OCI-LY7 (cell line): ENCODE measurements around the gene MSANTD2. TPM values are rescaled to one million over a fixed set of nuclear protein-coding genes. Genes with fewer than 3 reads are reported as not detected.
A peak's percentile ranks its signal among the peaks of the same experiment; 100 is the strongest.

Source experiments
- Bru-seq: library from RNA; stranded (reverse); fragments of 400-500 nt; gene quantifications from one replicate; lab custom pipeline; 2021; lab: Mats Ljungman, UMichigan
- BruChase-seq, 2 experiments: library from RNA; stranded (reverse); fragments of 400-500 nt; gene quantifications; one replicate each; lab custom pipeline; 2021; lab: Mats Ljungman, UMichigan
- BruUV-seq: library from RNA; stranded (reverse); fragments of 400-500 nt; replicated peaks from 2 replicates; lab custom pipeline; 2021; lab: Mats Ljungman, UMichigan
- CTCF ChIA-PET: fragments of 300-600 bp; sonication (Branson Sonifier 250); formaldehyde crosslinking; loops from one replicate; lab custom pipeline; 2022; ENCODE audit warnings: antibody characterized with exemption; ENCODE audit not compliant: unreplicated experiment; lab: Charles Lee
- POLR2A ChIA-PET: fragments of 300-600 bp; sonication (Branson Sonifier 250); formaldehyde crosslinking; loops from one replicate; lab custom pipeline; 2022; ENCODE audit warnings: antibody characterized with exemption; lab: Charles Lee
- DNase-seq: peaks from one replicate; pipeline ENCODE4 v3.0.0-alpha.2; 2015; ENCODE audit warnings: low spot score
- H2AFZ ChIP-seq: fragments of 200-600 bp; sonication (generic), shearing (Covaris generic); 2 replicates; pipeline ENCODE4 v1.6.1; 2014; ENCODE audit warnings: mild to moderate bottlenecking, antibody characterized with exemption, low read length, moderate library complexity
- H3K27ac ChIP-seq: fragments of 200-600 bp; sonication (generic); 2 replicates; pipeline ENCODE4 v1.5.1; 2014; ENCODE audit warnings: mixed run types, low read depth, mild to moderate bottlenecking, moderate library complexity, low read length, inconsistent platforms; ENCODE audit not compliant: poor library complexity, severe bottlenecking
- H3K36me3 ChIP-seq: fragments of 200-600 bp; sonication (generic); 2 replicates; pipeline ENCODE4 v1.6.1; 2014; ENCODE audit warnings: mild to moderate bottlenecking, antibody characterized with exemption, low read length, moderate library complexity, mixed read lengths; ENCODE audit not compliant: insufficient read depth
- H3K4me1 ChIP-seq: fragments of 200-600 bp; sonication (generic); 2 replicates; pipeline ENCODE4 v1.5.1; 2014; ENCODE audit warnings: mild to moderate bottlenecking, low read length; ENCODE audit not compliant: insufficient read depth, poor library complexity, severe bottlenecking
- H3K4me2 ChIP-seq: fragments of 200-600 bp; sonication (generic); 2 replicates; pipeline ENCODE4 v1.6.1; 2014; ENCODE audit warnings: mild to moderate bottlenecking, low read length
- H3K4me3 ChIP-seq: fragments of 200-600 bp; sonication (generic); 2 replicates; pipeline ENCODE4 v1.5.1; 2014; ENCODE audit warnings: mild to moderate bottlenecking, low read depth, low read length; ENCODE audit not compliant: poor library complexity, severe bottlenecking
- H3K79me2 ChIP-seq: fragments of 200-600 bp; sonication (generic); 2 replicates; pipeline ENCODE4 v1.6.1; 2016; ENCODE audit warnings: low read depth, mild to moderate bottlenecking, low read length, moderate library complexity, mixed read lengths; ENCODE audit not compliant: insufficient read depth
- H3K9me2 ChIP-seq: fragments of 200-600 bp; sonication (generic); 2 replicates; pipeline ENCODE4 v1.6.1; 2016; ENCODE audit warnings: mild to moderate bottlenecking, low read length, mixed read lengths; ENCODE audit not compliant: insufficient read depth
- H3K9me3 ChIP-seq: fragments of 200-600 bp; sonication (generic); 2 replicates; pipeline ENCODE4 v1.6.1; 2014; ENCODE audit warnings: mild to moderate bottlenecking, mixed run types, low read length, mixed read lengths
- H4K20me1 ChIP-seq: fragments of 200-600 bp; sonication (generic); 2 replicates; pipeline ENCODE4 v1.6.1; 2014; ENCODE audit warnings: mild to moderate bottlenecking, antibody characterized with exemption, low read length, moderate library complexity, mixed read lengths; ENCODE audit not compliant: insufficient read depth
- CTCF ChIP-seq: fragments of 200-600 bp; sonication (generic); conservative IDR thresholded peaks from 2 replicates; pipeline ENCODE4 v1.5.1; 2014; ENCODE audit warnings: mild to moderate bottlenecking, antibody characterized with exemption, low read length, moderate library complexity, mixed read lengths
- EZH2phosphoT487 ChIP-seq: fragments of 200-600 bp; sonication (generic); IDR thresholded peaks from 2 replicates; pipeline ENCODE4 v1.6.1; 2018; ENCODE audit warnings: low read depth, borderline replicate concordance, mild to moderate bottlenecking, mixed run types, antibody characterized with exemption, low read length, moderate library complexity, mixed read lengths
- intact Hi-C: fragments of 100-400 bp; cut with micrococcal nuclease; formaldehyde crosslinking; loops from one replicate; pipeline ENCODE4 v1.10.0; 2022; ENCODE audit not compliant: unreplicated experiment
- long read RNA-seq: library from polyadenylated mRNA; stranded (forward); transcript quantifications from one replicate; pipeline ENCODE4 v2.0.0, GENCODE V29; 2022
- total RNA-seq, 2 experiments: library from RNA; depleted of rRNA in 1 of 2; stranded (reverse); fragments of >200 nt in 1 of 2; shearing (Covaris generic) in 1 of 2; gene quantifications; 2 replicates each; pipeline ENCODE4 v1.2.3, GENCODE V29; 2014 to 2022

Gene MSANTD2
- total RNA-seq (2014; rRNA removed; shearing (Covaris generic)) (17.7 and 22.1 TPM in 2 replicates), total RNA-seq (2022) (21.9 and 23.4 TPM in 2 replicates), Bru-seq, nascent RNA (percentile 79 among the genes with signal in this experiment), BruChase-seq, experiment 1, labeled RNA remaining after a 6-hour chase (percentile 89 among the genes with signal in this experiment), BruChase-seq, experiment 2, labeled RNA remaining after a 2-hour chase (percentile 91 among the genes with signal in this experiment)
- long read RNA-seq, transcript MSANTD2-202 (4 exons, 2,349 nt), result major isoform, 7 of 13 reads
- long read RNA-seq, partial matches to known transcripts, result 0 of 13 reads
- long read RNA-seq, other reads (novel, unspliced or antisense), result 2 of 13 reads

- no peaks in the 10 kb centered on the region for H3K9me3 ChIP-seq
- CTCF ChIA-PET, result interaction anchor here (0.6 kb wide), 2 partner anchors 249 to 396 kb away, joined by 3 read pairs; no protein-coding TSS in a partner anchor
- POLR2A ChIA-PET, result interaction anchor here (1.1 to 2.4 kb wide), 5 partner anchors 13 to 127 kb away, joined by 3 to 15 read pairs (median 11); partner anchors contain the start of genes SIAE and SPA17
- H3K9me2 ChIP-seq, result no peaks in the 10 kb centered on the region
- peaks cover 41% of the 10 kb centered on the region; the same call in 1 of the 2 replicates for H3K79me2 ChIP-seq
- peak; percentile 17; the same call in 1 of the 2 replicates for TF ChIP-seq CTCF
- TF ChIP-seq EZH2phosphoT487, result no peak
- H2AFZ ChIP-seq, result peak within 1 kb of the TSS; percentile 96
- peaks cover 6% of the 10 kb centered on the region for H4K20me1 ChIP-seq
- H3K27ac ChIP-seq, result peak within 1 kb of the TSS; percentile 83
- peaks cover 37% of the 10 kb centered on the region for H3K4me1 ChIP-seq
- H3K4me2 ChIP-seq, result peak within 1 kb of the TSS; percentile 89
- BruUV-seq, result no TSS peak
- no peaks in the 10 kb centered on the region for H3K36me3 ChIP-seq
- intact Hi-C loops, result loop anchor here (2.0 kb wide), 1 partner anchor 36 kb away; no protein-coding TSS in a partner anchor
- peak within 1 kb of the TSS; percentile 94 for H3K4me3 ChIP-seq
- peak; percentile 81 for DNase-seq
Measured at GRCh38 chr11:124800226-124800929, at the start of gene MSANTD2. Gene MSANTD2, minus strand, starts transcription at chr11:124800406. Its CDS starts 26 bp downstream, at chr11:124800380.

- H2AFZ ChIP-seq, result no peak overlapping the region
- H3K9me3 ChIP-seq, result no peaks in the 10 kb centered on the region
- no peaks in the 10 kb centered on the region for H3K79me2 ChIP-seq
- no peak overlapping the region for H3K4me2 ChIP-seq
- no peaks in the 10 kb centered on the region for H3K36me3 ChIP-seq
- H4K20me1 ChIP-seq, result no peaks in the 10 kb centered on the region
- H3K4me3 ChIP-seq, result no peak overlapping the region
- H3K9me2 ChIP-seq, result no peaks in the 10 kb centered on the region
- H3K27ac ChIP-seq, result no peak overlapping the region
- no peak for DNase-seq
- TF ChIP-seq EZH2phosphoT487 (no peak), CTCF (no peak)
- H3K4me1 ChIP-seq, result no peaks in the 10 kb centered on the region
- ChIA-PET CTCF (no interaction called here), POLR2A (interaction anchor here (0.8 kb wide), 1 partner anchor 12 kb away, joined by 4 read pairs; no protein-coding TSS in a partner anchor)
- BruUV-seq, result no TSS peak
- intact Hi-C loops, result no loop called here
Measured at GRCh38 chr11:124846070-124846673, 46.0 kb upstream of the MSANTD2 start.
